Measurements from ENCODE around the gene MT1A.

The MT1A gene

GRCh38 chr16:56675685-56676210, 37.3 kb downstream of the MT1A start:
- H3K27ac ChIP-seq = no peak overlapping the region
- TF ChIP-seq, protein P1, sequence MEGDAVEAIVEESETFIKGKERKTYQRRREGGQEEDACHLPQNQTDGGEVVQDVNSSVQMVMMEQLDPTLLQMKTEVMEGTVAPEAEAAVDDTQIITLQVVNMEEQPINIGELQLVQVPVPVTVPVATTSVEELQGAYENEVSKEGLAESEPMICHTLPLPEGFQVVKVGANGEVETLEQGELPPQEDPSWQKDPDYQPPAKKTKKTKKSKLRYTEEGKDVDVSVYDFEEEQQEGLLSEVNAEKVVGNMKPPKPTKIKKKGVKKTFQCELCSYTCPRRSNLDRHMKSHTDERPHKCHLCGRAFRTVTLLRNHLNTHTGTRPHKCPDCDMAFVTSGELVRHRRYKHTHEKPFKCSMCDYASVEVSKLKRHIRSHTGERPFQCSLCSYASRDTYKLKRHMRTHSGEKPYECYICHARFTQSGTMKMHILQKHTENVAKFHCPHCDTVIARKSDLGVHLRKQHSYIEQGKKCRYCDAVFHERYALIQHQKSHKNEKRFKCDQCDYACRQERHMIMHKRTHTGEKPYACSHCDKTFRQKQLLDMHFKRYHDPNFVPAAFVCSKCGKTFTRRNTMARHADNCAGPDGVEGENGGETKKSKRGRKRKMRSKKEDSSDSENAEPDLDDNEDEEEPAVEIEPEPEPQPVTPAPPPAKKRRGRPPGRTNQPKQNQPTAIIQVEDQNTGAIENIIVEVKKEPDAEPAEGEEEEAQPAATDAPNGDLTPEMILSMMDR (conservative IDR thresholded peaks at IDR 0.05) = no peak
- TF ChIP-seq ZFX (IDR thresholded peaks at IDR 0.05) = no peak

- H3K27ac ChIP-seq = no peak overlapping the region
- no peak for TF ChIP-seq ZFX (IDR thresholded peaks at IDR 0.05)
- TF ChIP-seq, protein P1 (conservative IDR thresholded peaks at IDR 0.05) = no peak
Measured at GRCh38 chr16:56677474-56677873, 39.0 kb downstream of the MT1A start.

- no peak overlapping the region for H3K27ac ChIP-seq
- TF ChIP-seq, protein P1 (conservative IDR thresholded peaks at IDR 0.05) = no peak
- TF ChIP-seq ZFX (IDR thresholded peaks at IDR 0.05) = no peak
Measured at GRCh38 chr16:56679078-56679730, 40.7 kb downstream of the MT1A start.

- no peak for TF ChIP-seq ZFX (IDR thresholded peaks at IDR 0.05)
- TF ChIP-seq, protein P1 (conservative IDR thresholded peaks at IDR 0.05) = no peak
- H3K27ac ChIP-seq = no peak overlapping the region
Measured at GRCh38 chr16:56679818-56680217, 41.4 kb downstream of the MT1A start.

- TF ChIP-seq, protein P1 (conservative IDR thresholded peaks at IDR 0.05) = no peak
- no peak for TF ChIP-seq ZFX (IDR thresholded peaks at IDR 0.05)
- H3K27ac ChIP-seq = peak within 1 kb of the TSS; percentile 75
Measured at GRCh38 chr16:56681939-56682702, 43.7 kb downstream of the MT1A start, which contains the start of gene MT1X. MT1X (plus strand) TSS chr16:56682470; CDS start chr16:56682541, 71 bp downstream.

DNA sequence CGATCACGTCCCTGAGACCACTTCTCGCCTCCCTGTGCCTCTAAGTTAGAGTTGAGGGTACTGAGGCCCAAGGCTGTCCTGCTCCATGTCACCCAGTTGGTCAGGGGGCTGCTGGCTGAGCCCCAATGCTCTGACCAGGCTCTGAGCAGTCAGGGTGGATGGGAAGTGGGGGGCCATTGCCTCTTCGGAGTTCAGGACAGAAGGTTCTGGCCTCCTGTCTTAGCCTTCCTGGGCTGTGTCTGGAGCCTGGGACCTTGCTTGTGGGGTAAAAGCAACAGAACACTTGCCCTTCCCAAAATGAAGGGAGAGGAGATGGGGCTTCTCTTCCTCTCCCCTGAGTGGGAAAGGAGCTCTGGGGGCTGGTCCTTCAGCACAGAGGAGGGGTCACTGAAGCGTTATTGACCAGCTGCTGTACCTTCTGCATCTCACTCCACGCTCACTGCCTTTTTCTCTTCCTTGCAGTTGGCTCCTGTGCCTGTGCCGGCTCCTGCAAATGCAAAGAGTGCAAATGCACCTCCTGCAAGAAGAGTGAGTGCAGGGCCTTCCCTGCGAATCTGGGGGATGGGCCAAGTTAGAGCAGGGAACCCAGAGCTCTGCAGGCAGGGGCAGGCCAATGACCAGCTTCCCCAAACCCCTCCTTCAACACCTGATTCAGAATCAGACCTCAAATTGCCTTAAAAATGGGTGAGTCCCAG, 44.4 kb downstream of the MT1A start:
- TF ChIP-seq, protein P1 (conservative IDR thresholded peaks at IDR 0.05) = no peak
- TF ChIP-seq ZFX (IDR thresholded peaks at IDR 0.05) = no peak
- peak overlapping the region; percentile 75 for H3K27ac ChIP-seq
